ENCODE measurements around the gene KLHL17.

KLHL17 gene

GRCh38 chr1:947958-948357 is 12.4 kb upstream of the KLHL17 start:
- no peak for DNase-seq
- intact Hi-C loops (cut with DNase I) = no loop called here

- DNase-seq = no peak
- intact Hi-C loops (cut with DNase I) = no loop called here
Observed at GRCh38 chr1:950268-950667, 10.1 kb upstream of the KLHL17 start.

GRCh38 chr1:950881-951280 is 9.5 kb upstream of the KLHL17 start:
- intact Hi-C loops (cut with DNase I) = no loop called here
- no peak for DNase-seq

GRCh38 chr1:951364-951763 is 9.0 kb upstream of the KLHL17 start:
- no peak for DNase-seq
- intact Hi-C loops (cut with DNase I) = no loop called here

- intact Hi-C loops (cut with DNase I) = no loop called here
- DNase-seq = no peak
Observed at GRCh38 chr1:952201-952600, 8.2 kb upstream of the KLHL17 start.

- no peak for DNase-seq
- intact Hi-C loops (cut with DNase I) = no loop called here
Observed at GRCh38 chr1:952603-953002, 7.8 kb upstream of the KLHL17 start.

- no peak for DNase-seq
- intact Hi-C loops (cut with DNase I) = no loop called here
Observed at GRCh38 chr1:953524-954320, 6.7 kb upstream of the KLHL17 start.

- DNase-seq = no peak
- intact Hi-C loops (cut with DNase I) = no loop called here
Observed at GRCh38 chr1:954927-955326, 5.5 kb upstream of the KLHL17 start.

- DNase-seq = no peak
- intact Hi-C loops (cut with DNase I) = no loop called here
Observed at GRCh38 chr1:955474-955873, 4.9 kb upstream of the KLHL17 start.

- DNase-seq = no peak
Observed at GRCh38 chr1:956636-957035, 3.7 kb upstream of the KLHL17 start.

GRCh38 chr1:958823-959730 is 1.3 kb upstream of the KLHL17 start, which contains the start of gene NOC2L:
Gene NOC2L (minus strand): TSS chr1:959256. CDS start chr1:959240, 16 bp downstream.
- intact Hi-C loops (cut with DNase I) = no loop called here

More at GRCh38 chr1:956636-957035, 3.7 kb upstream of the KLHL17 start:
- intact Hi-C loops (cut with DNase I) = no loop called here

GRCh38 chr1:959731-960362 is 537 bp upstream of the KLHL17 start:
- no peak for DNase-seq
- intact Hi-C loops (cut with DNase I) = no loop called here

More at GRCh38 chr1:958823-959730, 1.3 kb upstream of the KLHL17 start, which contains the start of gene NOC2L:
- DNase-seq = peak; percentile 90 to 99 (median 96)

- DNase-seq = no peak
- intact Hi-C loops (cut with DNase I) = no loop called here
Observed at GRCh38 chr1:961132-961669, 817 bp downstream of the KLHL17 start.

GRCh38 chr1:962381-963300 is 2.3 kb downstream of the KLHL17 start:
- intact Hi-C loops (cut with DNase I) = no loop called here
- DNase-seq = no peak

- no peak for DNase-seq
- intact Hi-C loops (cut with DNase I) = no loop called here
Observed at GRCh38 chr1:963301-963651, 2.9 kb downstream of the KLHL17 start.

- intact Hi-C loops (cut with DNase I) = no loop called here
Observed at GRCh38 chr1:963746-964525, 3.6 kb downstream of the KLHL17 start.

GRCh38 chr1:964691-965525 is 4.5 kb downstream of the KLHL17 start:
- DNase-seq = no peak
- intact Hi-C loops (cut with DNase I) = no loop called here

More at GRCh38 chr1:963746-964525, 3.6 kb downstream of the KLHL17 start:
- DNase-seq = no peak

- intact Hi-C loops (cut with DNase I) = no loop called here
- DNase-seq = no peak
Observed at GRCh38 chr1:965526-966134, 5.2 kb downstream of the KLHL17 start.
